NCI-H2196 treated with DMSO at 0.1 percent for 48 hours (cell line): Measurements from ENCODE around the gene CCDC154.
"Not testable (repeated sequence)": the region's sequence is repeated elsewhere in the genome, so short reads cannot be mapped to it uniquely, and the experiment has no call there.

Experiments
- DNase-seq: peaks from one replicate; lab custom pipeline; 2025; ENCODE audit not compliant: unreplicated experiment; lab: John Stamatoyannopoulos, UW

The CCDC154 gene

DNA sequence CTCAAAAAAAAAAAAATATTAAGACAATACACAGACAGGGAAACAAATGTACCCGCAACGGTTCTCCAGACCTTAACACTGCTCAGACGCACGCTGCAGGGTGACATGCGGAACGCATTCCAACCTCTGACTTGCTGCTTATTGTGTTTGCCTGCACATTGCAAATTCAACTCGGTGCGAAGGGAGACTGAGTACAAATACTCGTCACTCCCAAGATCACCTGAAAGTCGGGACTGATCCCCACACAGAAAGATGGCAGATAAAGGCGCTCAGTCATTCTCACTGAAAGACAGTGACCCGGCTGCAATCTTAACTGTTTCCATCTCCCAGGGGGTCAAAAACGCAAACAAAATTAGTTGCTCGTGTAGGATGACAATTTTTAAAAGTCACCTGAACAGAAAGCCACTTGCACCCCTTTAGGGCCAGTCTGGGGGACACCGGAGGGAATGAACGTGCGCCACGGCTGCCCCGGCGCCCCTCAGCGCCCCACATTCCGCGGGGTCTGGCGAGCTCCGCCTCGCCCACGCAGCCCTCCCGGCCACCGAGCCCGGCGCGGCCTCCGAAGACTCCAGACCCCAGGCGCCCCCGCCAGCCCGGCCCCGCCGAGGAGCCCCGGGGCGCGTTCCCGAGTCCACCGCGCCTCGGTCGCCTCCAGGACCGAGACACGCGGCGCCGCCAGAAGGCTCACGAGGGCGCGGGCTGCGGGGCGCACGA lies 29.9 kb upstream of the CCDC154 start:
- DNase-seq: no peak

DNA sequence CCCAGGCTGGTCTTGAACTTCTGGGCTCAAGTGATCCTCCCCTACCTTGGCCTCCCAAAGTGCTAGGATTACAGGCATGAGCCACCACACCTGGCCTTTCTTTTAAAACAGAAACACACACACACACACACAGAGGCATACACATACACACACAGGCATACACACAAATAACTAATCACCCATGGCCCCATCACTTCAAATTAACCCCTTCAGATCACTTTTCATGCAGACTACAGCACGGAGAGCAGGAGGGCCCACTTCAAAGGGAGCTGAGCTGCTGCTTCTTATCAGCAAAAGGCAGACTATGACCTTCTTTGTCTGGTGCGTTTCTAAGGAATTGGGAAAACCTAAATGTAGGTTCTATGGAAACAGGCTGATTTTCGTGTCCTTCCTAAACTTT lies 28.6 kb upstream of the CCDC154 start:
- no peak for DNase-seq

DNA sequence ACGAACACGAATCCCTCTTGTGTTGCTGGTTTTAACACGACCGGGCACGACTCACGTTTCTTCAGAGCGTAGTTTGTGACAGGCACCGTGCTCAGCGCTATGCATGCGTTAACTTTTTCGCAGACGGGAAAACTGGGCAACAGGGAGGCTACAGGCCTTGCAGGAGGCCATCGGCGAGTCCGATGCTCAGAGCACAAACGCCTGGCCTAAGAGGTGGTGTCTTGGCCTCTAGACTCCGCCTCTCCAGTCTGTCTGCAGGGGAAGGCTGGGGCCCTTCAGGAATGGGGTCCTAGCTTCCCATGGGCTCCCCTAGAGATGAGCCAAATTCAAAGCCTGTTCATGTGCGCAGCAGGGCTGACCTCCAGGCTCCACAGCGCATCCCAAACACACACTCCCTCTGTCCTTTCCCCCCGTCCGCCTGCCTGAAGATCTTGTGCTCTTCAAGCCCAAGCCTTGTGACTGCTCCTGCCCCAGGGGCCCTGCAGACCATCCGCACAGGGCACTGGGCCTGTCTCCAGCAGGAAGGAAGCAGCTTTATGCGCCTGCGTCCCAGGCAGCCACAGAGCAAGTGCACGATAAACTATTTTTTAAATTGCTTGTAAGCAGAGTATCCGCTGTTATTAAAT lies 27.3 kb upstream of the CCDC154 start:
- no peak for DNase-seq

DNA sequence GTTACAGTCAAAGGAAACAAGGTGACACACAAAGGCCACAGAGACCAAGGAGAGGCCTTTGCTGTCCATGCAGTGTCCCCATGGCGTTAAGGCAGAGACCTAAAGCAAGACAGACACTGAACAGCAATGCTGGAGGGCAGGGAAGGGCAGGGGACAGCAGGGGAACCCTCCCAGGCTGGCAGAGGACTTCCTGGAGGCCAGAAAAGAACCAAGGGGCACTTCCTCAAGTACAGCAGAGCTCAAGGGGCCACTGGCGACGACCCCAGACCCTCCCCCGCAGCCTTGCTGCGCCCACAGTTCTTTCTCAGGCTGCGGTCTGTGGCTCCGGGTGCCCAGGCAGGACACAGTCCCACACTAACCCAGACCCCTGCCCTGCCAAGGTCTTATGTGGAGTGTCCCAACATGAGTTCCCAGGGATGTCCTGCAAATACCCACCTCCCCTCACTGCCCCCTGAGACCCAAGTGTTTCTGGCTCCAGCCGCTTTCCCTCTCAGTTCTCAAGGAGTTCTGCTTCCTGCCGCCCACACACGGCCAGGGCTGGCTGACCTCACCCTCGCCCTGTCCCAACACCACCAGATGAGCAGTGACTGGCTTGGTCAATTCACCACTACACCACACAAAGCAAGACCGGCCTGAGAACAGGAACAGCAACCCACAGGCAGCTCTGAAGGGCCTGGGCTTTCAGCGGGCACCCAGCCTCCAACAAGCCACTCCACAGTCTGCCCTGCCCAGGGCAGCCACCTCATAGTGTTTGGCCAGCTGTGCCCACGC lies 26.3 kb upstream of the CCDC154 start:
- DNase-seq: no peak

DNA sequence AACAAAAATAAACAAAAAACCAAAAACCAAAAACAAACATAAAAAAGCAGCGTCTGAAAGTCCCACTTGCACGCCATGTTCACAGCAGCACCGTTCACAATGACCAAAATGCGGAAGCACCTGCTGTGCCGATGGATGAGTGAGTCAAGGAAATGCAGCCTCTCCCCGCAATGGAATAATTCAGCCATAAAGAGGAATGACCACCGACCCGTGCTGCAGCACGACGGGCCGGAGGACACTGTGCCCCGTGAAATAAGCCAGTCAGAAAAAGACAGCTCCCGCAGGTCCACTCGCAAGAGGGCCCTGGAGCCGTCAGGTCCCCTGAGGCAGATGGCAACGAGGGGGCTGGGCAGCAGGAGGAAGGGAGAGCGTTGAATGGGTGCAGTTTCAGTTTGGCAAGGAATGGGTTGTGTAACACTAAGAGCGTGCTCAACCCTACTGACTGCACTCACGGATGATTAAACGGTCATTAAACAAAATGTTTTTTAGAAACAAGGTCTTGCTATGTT lies 25.4 kb upstream of the CCDC154 start:
- DNase-seq: no peak

DNA sequence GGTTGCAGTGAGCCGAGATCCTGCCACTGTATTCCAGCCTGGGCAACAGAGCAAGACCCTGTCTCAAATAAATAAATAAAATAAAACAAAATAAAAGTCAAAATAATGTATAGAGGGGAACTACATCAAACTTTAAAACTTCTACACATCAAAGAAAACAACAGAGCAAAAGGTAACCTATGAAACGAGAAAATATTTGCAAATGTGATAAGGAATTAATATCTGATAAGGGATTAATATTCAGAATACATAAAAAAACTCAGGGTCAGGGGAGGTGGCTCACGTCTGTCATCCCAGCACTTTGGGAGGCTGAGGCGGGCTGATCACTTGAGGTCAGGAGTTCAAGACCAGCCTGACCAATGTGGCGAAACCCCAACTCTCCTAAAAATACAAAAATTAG lies 24.8 kb upstream of the CCDC154 start:
- not testable (repeated sequence) for DNase-seq

DNA sequence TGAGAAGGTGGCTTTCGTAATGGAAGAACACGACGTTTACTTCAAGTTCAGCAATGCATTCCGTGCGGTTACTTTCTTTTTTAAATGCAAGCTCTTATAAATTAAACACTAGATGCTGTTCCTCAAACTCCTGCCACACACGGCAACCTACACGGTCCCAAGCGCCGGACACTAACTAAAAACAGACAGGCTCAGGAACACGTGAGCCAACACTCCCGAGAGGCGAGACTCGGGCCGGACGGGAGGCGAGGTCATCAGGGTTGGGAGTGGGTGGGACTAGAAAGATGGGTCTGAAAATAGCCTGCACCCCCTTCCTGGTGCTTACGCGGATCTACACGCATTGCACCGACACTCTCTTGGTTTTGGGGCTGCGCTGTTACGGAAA lies 24.1 kb upstream of the CCDC154 start:
- DNase-seq: no peak

DNA sequence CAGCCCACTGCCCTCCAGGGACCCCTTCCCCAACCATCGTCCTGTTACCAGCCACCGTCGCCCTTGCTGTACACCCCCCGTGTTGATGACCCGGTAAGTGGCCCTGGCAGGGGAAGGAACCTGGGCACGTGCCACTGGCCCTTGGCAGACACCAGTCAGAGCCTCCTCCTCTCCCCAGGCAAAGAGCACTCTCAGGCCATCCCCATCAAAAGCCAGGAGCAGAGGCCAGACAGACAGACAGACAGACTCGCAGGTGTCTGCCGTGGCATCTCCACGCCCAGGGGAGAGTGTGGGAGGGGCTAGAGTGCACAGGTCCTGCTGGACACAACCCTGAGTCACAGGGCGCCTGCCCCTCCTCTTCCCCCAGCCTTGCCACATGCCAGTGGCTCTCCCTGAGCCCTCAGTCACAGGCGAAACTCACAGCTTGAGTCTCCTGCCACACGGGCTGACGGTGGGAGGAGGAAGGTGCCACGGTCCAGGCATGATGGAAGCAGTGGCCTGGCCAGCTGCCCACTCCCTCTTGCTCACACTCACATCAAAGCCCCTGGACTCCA lies 22.7 kb upstream of the CCDC154 start:
- no peak for DNase-seq

DNA sequence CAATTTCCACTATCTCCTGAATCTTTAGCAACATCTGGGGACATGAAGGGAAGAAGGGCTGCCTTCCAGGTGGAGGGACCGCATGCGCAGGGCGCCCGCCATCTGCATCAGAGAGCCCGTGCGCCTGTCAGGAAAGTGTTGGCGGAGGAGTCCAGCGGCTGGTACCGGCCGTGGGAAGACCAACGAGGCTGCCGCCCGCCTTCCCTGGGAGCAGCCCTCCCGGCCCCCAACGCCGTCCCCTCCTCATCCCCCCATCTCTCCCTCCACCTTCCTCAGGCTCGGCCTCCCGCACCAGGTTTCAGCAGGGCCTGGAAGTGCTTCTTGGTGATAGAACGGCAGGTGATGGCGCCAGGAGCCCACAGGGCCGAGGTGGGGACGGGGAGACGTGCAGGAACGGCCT lies 21.7 kb upstream of the CCDC154 start:
- no peak for DNase-seq

DNA sequence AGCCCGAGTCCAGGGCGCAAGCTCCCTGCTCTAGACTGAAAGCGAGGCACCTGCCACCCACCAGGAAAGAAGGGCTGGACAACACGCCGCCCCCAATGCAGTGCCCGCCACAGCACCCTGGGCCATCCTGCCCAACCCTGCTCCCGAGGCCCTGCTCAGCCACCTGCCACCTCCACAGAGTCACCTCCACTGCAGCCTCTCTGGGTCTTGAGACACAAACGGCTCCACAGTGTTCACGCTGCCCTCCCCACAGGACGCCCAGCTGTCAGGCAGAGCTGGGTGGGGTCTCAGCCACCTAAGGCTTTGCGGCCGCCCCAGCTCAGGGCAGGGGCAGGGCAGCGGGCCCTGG lies 21.2 kb upstream of the CCDC154 start:
- DNase-seq: no peak

DNA sequence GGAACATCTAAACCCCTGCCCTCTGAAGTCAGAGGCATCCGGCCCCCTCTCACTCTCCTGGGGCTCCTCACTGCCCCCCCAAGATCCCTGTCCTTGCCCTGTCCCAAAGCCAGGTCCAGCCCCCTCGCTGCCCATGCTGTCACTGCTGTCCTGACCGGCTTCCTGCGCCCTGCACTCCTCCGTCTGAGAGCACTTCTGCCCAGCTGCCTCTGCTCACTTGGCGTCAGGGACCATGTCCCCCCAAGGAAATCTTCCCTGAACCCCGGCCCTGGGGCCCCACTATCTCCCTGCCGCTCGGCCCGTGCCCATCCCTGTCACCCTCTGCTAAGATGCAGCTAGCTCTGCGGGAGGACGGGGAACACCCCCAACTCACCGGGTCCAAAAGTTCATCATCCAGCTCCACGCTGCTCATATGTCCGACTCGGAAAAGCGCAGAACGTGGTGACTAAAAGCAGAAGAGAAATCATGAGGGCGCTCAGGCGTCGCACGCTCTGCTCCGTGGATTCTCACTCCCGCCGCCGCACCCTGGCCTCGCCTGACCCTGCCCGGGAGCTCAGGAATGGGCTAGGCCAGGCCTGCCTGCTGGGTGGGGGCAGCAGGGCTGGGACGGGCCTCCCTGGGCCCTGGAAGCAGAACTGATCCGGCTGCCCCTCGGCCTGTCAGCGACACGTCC lies 20.7 kb upstream of the CCDC154 start:
- no peak for DNase-seq

DNA sequence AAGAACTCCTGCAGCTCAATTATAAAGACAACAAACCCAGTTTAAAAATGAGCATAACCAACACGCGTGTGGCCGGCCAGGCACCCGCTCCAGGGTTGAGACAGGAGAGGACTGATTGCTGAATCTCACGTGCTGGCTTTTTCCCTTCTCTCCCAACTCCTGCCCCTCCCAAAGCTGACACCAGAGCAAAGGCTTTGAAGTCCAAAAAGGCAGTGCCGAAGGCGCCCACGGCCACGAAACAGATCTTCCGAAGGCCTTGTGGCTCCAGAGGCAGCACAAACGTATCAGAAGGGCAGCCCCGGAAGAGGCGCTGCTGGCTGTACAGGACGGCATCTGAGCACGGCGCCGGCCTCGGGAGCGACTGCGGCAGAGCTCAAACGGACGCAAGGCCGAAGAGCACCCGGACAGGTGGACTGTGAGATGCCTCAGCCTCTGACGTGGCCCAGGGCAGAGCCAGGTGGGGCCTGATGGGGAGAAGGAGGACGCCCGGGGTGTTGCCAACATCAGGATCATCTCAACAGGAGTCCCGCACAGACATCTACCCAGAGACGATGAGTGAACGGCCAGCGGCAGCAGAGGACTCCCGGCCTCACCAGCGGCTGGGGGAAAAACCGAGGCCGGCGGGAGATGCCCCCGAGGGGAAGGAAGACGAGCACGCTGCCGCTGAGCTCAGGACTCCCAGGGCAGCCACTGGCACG lies 20.0 kb upstream of the CCDC154 start:
- no peak for DNase-seq

DNA sequence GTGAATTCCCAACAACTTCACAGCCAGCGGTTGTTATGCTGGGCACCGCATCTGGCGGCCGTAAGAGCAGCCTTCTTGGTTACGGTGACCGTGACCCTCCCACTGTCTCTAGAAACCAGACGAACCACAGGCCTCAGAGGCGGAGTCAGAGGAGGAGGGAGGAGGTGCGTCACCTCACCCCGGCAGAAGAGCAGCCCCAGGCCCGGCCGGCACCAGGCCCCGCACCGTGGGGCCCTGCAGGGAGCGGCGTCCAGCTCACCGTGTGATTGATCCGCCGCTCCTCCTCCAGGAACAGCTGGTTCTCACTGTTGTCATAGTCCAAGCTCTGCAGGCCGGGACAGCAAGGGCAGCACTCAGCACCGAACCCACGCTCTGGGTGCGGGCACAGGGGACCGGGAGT lies 16.8 kb upstream of the CCDC154 start:
- no peak for DNase-seq

DNA sequence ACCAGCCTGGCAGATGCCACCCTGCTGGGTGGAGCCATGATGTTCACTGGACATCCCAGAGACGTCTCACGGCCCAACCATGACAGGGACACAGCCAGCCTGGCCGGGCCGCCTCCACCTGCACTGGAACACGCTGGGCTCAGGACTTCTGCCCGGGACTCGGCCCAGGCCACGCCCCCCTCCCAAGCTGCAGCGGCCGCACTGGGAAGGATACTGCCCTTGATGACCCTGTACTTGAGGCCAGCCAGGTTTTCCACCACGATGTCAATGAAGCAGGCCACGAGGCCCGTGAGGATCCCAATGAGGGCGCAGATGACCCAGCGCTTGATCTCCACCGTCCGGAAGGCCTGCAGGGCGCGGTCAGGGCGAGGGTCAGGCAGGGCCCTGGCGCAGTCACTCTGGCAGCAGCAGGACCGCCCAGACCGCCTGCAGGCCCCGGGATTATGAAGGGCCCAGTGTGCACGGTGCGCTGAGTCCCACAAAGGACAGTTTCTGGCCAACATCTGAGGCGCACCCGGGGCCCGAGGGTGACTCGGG lies 16.3 kb upstream of the CCDC154 start:
- no peak for DNase-seq

DNA sequence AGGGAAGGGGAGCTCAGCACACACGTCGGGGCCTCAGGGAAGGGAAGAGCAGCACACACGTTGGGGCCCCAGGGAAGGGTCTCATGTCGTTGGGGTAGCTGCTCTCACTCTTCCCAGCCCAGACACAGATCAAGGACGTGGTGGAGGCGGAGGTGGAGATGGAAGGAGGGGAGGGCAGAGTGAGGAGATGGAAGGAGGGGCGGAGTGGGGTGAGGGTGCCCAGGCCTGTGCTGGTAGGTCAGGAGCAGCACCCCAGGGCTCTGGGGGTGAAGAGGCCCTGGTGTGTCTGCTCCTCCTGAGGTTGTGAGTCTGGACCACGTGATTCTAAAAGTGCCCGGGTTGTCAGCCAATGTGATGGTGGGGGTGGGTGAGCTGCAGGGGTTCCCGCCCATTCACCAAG lies 15.6 kb upstream of the CCDC154 start:
- no peak for DNase-seq

DNA sequence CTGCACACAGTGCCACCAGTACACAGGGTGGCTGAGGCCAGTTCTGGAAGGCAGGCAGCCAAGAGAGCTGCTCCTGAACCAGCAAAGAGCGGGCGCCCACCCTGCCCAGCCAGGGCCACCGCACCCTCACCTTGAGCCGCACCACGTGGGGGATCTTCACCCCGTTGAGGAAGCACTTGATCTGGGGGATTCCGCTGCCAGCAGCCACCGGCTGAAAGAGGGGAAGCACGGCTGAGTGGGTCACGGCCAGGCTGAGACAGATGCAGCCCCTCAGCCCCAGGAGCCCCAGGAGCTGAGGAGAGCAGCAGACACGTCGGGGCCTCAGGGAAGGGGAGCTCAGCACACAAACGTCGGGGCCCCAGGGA lies 14.6 kb upstream of the CCDC154 start:
- no peak for DNase-seq

DNA sequence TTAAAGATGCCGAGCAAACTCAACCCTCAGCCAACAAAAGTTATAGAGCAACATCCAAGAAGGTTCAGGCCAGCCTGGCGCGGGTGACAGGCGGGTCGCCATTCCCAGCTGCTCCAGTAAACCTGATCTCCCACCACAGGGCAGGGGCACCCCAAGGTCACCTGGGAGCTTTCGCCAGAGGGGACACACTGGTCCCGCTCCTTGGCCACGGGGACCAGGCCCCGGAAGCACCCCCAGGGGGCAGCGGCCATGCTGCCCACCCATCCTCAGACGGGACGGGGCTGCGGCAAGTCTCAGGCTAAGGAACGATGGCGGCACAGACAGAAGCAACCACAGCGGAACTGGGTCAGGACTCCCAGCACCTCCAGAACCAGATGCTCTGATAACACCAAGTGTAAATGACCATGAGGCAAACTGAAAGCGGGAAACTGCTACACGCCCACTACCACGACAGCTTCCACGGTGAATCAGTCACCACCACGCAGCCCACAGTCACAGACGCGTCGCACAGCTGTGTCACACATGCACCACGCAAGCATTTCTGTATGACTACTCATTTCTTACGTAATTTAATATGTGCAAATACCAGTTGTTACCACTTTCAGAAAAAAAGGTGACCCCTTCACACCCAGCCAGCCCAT lies 14.1 kb upstream of the CCDC154 start:
- DNase-seq: no peak

DNA sequence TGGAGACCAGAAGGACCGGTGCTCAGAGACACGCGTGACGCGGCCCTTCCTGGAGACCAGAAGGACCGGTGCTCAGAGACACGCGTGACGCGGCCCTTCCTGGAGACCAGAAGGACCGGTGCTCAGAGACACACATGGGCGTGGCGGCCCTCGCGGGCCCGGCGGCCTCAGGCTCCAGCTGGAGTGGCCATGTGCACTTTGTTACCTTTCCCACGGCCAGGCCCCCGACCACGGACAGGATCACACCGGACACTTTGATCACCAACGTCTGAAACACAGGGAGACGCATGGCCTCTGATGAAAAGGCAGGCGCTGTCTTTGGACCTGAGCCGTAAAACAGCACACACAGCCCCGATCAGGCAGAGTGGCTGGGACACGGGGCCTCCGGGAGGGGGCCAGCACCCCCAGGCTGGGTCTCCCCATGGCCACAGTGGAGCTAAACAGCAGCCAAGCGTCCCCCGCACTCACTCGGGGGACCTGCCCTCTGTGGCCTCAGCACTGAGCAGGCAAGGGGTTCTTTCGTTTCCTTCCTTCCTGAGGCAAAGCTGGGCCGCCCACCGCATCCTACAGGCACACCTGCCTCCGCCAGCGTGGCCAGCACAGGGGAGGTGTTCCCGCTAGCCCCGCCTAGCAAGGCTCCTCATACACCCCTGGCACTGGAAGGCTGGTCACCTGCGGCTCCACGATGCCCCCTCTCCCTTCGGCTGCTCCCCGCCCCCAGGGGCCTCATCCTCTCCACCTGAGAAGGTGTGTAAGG lies 13.3 kb upstream of the CCDC154 start:
- DNase-seq: no peak

DNA sequence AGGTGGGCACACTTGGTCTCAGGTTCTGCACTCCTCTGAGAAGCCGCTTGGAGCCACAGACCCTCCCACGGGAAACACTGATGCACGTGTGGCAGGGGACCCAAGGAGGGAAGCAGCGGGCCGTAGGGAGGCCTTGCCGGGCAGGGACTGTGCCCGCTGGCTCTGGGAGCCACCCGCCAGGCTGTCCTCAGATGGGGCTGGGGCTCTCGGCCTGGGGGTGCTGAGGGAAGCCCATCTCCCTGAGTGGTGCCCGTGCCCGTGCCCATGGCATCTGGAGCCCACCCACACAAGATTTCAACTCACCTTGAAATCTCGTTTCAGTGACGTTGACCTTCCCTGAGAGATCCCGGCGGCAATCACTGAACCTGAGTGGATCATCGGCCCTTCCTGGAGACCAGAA lies 12.6 kb upstream of the CCDC154 start:
- no peak for DNase-seq
